ENCODE data around the gene POLK. TPM values are rescaled to one million over a fixed set of nuclear protein-coding genes. Genes with fewer than 3 reads are reported as not detected.
"Not testable (repeated sequence)": the region's sequence is repeated elsewhere in the genome, so short reads cannot be mapped to it uniquely, and the experiment has no call there.

Gene POLK
- total RNA-seq, 2 experiments from 2014 or later = 30.4 to 32.4 TPM

GRCh38 chr5:75491621-75492020 lies 20.1 kb upstream of the POLK start:
- peaks cover 12% of the 10 kb centered on the region for H3K9me3 Mint-ChIP-seq (ENCODE audit: low read depth)
- no peak for DNase-seq
- peaks cover 56% of the 10 kb centered on the region for H3K36me3 Mint-ChIP-seq
- no peak for ATAC-seq
- no peak overlapping the region for H3K4me3 Mint-ChIP-seq
- CTCF ChIA-PET = no interaction called here
- no peak overlapping the region for H3K27ac Mint-ChIP-seq
- H3K27me3 Mint-ChIP-seq = no peaks in the 10 kb centered on the region
- H3K4me1 Mint-ChIP-seq = peaks cover 4% of the 10 kb centered on the region

GRCh38 chr5:75496026-75496425 lies 15.7 kb upstream of the POLK start:
- no peaks in the 10 kb centered on the region for H3K4me1 Mint-ChIP-seq
- no peak for DNase-seq
- H3K9me3 Mint-ChIP-seq (ENCODE audit: low read depth) = peaks cover 3% of the 10 kb centered on the region
- H3K4me3 Mint-ChIP-seq = no peak overlapping the region
- no peaks in the 10 kb centered on the region for H3K27me3 Mint-ChIP-seq
- peaks cover 64% of the 10 kb centered on the region for H3K36me3 Mint-ChIP-seq
- no peak overlapping the region for H3K27ac Mint-ChIP-seq
- ATAC-seq = no peak
- CTCF ChIA-PET = no interaction called here

GRCh38 chr5:75498208-75498777 lies 13.4 kb upstream of the POLK start:
- Mint-ChIP-seq H3K36me3 (peaks cover 50% of the 10 kb centered on the region), H3K27ac (no peak overlapping the region), H3K4me1 (peaks cover 2% of the 10 kb centered on the region), H3K9me3 (ENCODE audit: low read depth) (no peaks in the 10 kb centered on the region), H3K4me3 (no peak overlapping the region), H3K27me3 (no peaks in the 10 kb centered on the region)
- CTCF ChIA-PET = no interaction called here
- ATAC-seq = no peak
- no peak for DNase-seq

GRCh38 chr5:75498875-75499274 lies 12.8 kb upstream of the POLK start:
- peaks cover 54% of the 10 kb centered on the region for H3K36me3 Mint-ChIP-seq
- H3K4me3 Mint-ChIP-seq; H3K9me3 Mint-ChIP-seq (ENCODE audit: low read depth); ATAC-seq; H3K27ac Mint-ChIP-seq; H3K4me1 Mint-ChIP-seq; CTCF ChIA-PET; DNase-seq; H3K27me3 Mint-ChIP-seq: not testable (repeated sequence)

GRCh38 chr5:75505112-75505511 lies 6.6 kb upstream of the POLK start:
- ATAC-seq; CTCF ChIA-PET; DNase-seq; H3K27me3 Mint-ChIP-seq; H3K9me3 Mint-ChIP-seq (ENCODE audit: low read depth); H3K4me3 Mint-ChIP-seq; H3K27ac Mint-ChIP-seq: not testable (repeated sequence)
- peaks cover 44% of the 10 kb centered on the region for H3K36me3 Mint-ChIP-seq
- peaks cover 28% of the 10 kb centered on the region for H3K4me1 Mint-ChIP-seq

- H3K27ac Mint-ChIP-seq = no peak overlapping the region
Observed at GRCh38 chr5:75507841-75508240, 3.9 kb upstream of the POLK start.

GRCh38 chr5:75509546-75509945 lies 2.1 kb upstream of the POLK start:
- H3K4me1 Mint-ChIP-seq = peaks cover 47% of the 10 kb centered on the region
- peaks cover 5% of the 10 kb centered on the region for H3K9me3 Mint-ChIP-seq (ENCODE audit: low read depth)
- H3K36me3 Mint-ChIP-seq = peaks cover 23% of the 10 kb centered on the region
- CTCF ChIA-PET = no interaction called here
- peak overlapping the region; percentile 98 for H3K4me3 Mint-ChIP-seq
- ATAC-seq (no peak), DNase-seq (no peak)
- H3K27ac Mint-ChIP-seq = peak overlapping the region; percentile 66
- H3K27me3 Mint-ChIP-seq = no peaks in the 10 kb centered on the region

More at GRCh38 chr5:75507841-75508240, 3.9 kb upstream of the POLK start:
- no peaks in the 10 kb centered on the region for H3K27me3 Mint-ChIP-seq
- peaks cover 35% of the 10 kb centered on the region for H3K4me1 Mint-ChIP-seq
- H3K4me3 Mint-ChIP-seq = no peak overlapping the region
- peaks cover 31% of the 10 kb centered on the region for H3K36me3 Mint-ChIP-seq
- ATAC-seq (no peak), DNase-seq (no peak)
- peaks cover 5% of the 10 kb centered on the region for H3K9me3 Mint-ChIP-seq (ENCODE audit: low read depth)
- CTCF ChIA-PET = no interaction called here

GRCh38 chr5:75509956-75510355 lies 1.7 kb upstream of the POLK start:
- CTCF ChIA-PET = no interaction called here
- Mint-ChIP-seq H3K27me3 (no peaks in the 10 kb centered on the region), H3K36me3 (peaks cover 21% of the 10 kb centered on the region), H3K27ac (peak overlapping the region; percentile 66), H3K9me3 (ENCODE audit: low read depth) (peaks cover 5% of the 10 kb centered on the region), H3K4me1 (peaks cover 45% of the 10 kb centered on the region), H3K4me3 (peak overlapping the region; percentile 98)
- DNase-seq (no peak), ATAC-seq (no peak)

- Mint-ChIP-seq H3K9me3 (ENCODE audit: low read depth) (peaks cover 5% of the 10 kb centered on the region), H3K27ac (peak overlapping the region; percentile 92), H3K27me3 (no peaks in the 10 kb centered on the region), H3K4me3 (peak overlapping the region; percentile 98), H3K4me1 (peaks cover 45% of the 10 kb centered on the region), H3K36me3 (peaks cover 20% of the 10 kb centered on the region)
- CTCF ChIA-PET = no interaction called here
- DNase-seq (no peak), ATAC-seq (no peak)
Observed at GRCh38 chr5:75510417-75510835, 1.3 kb upstream of the POLK start.

- DNase-seq = peak; percentile 66
Observed at GRCh38 chr5:75510836-75511434, 756 bp upstream of the POLK start.

GRCh38 chr5:75512383-75513074 lies 838 bp downstream of the POLK start:
- H3K4me3 Mint-ChIP-seq = peak overlapping the region; percentile 98
- peaks cover 46% of the 10 kb centered on the region for H3K4me1 Mint-ChIP-seq
- no peaks in the 10 kb centered on the region for H3K27me3 Mint-ChIP-seq
- CTCF ChIA-PET = interaction anchor here (0.9 to 1.5 kb wide), 5 partner anchors 12 to 744 kb away, joined by 3 to 7 read pairs (median 3); partner anchors contain the start of genes ANKRD31 and HMGCR
- DNase-seq (no peak), ATAC-seq (no peak)
- H3K36me3 Mint-ChIP-seq = peaks cover 24% of the 10 kb centered on the region
- H3K9me3 Mint-ChIP-seq (ENCODE audit: low read depth) = peaks cover under 1% of the 10 kb centered on the region
- peak overlapping the region; percentile 92 for H3K27ac Mint-ChIP-seq

More at GRCh38 chr5:75510836-75511434, 756 bp upstream of the POLK start:
- peaks cover 45% of the 10 kb centered on the region for H3K4me1 Mint-ChIP-seq
- peak overlapping the region; percentile 92 for H3K27ac Mint-ChIP-seq
- peaks cover 5% of the 10 kb centered on the region for H3K9me3 Mint-ChIP-seq (ENCODE audit: low read depth)
- CTCF ChIA-PET = interaction anchor here (1.2 to 1.5 kb wide), 2 partner anchors 274 to 746 kb away, joined by 3 to 7 read pairs; partner anchors contain the start of gene ANKRD31
- peaks cover 22% of the 10 kb centered on the region for H3K36me3 Mint-ChIP-seq
- H3K27me3 Mint-ChIP-seq = no peaks in the 10 kb centered on the region
- peak; percentile 52 for ATAC-seq
- H3K4me3 Mint-ChIP-seq = peak overlapping the region; percentile 98

GRCh38 chr5:75513841-75514240 lies 2.1 kb downstream of the POLK start:
- ATAC-seq = no peak
- Mint-ChIP-seq H3K36me3 (peaks cover 25% of the 10 kb centered on the region), H3K4me1 (peaks cover 42% of the 10 kb centered on the region), H3K4me3 (no peak overlapping the region), H3K27me3 (no peaks in the 10 kb centered on the region), H3K9me3 (ENCODE audit: low read depth) (no peaks in the 10 kb centered on the region), H3K27ac (no peak overlapping the region)
- DNase-seq = no peak
- CTCF ChIA-PET = no interaction called here

GRCh38 chr5:75514323-75514722 lies 2.6 kb downstream of the POLK start:
- no peak overlapping the region for H3K27ac Mint-ChIP-seq
- no peak for DNase-seq
- ATAC-seq = no peak
- peaks cover 28% of the 10 kb centered on the region for H3K36me3 Mint-ChIP-seq
- no peaks in the 10 kb centered on the region for H3K27me3 Mint-ChIP-seq
- peaks cover 3% of the 10 kb centered on the region for H3K9me3 Mint-ChIP-seq (ENCODE audit: low read depth)
- no peak overlapping the region for H3K4me3 Mint-ChIP-seq
- peaks cover 44% of the 10 kb centered on the region for H3K4me1 Mint-ChIP-seq
- CTCF ChIA-PET = no interaction called here

- CTCF ChIA-PET = no interaction called here
- H3K27ac Mint-ChIP-seq = no peak overlapping the region
- peaks cover 34% of the 10 kb centered on the region for H3K4me1 Mint-ChIP-seq
Observed at GRCh38 chr5:75519761-75520160, 8.1 kb downstream of the POLK start.

More at GRCh38 chr5:75519761-75520160, 8.1 kb downstream of the POLK start:
- Mint-ChIP-seq H3K9me3 (ENCODE audit: low read depth) (peaks cover 17% of the 10 kb centered on the region), H3K4me3 (no peak overlapping the region), H3K36me3 (peaks cover 59% of the 10 kb centered on the region), H3K27me3 (no peaks in the 10 kb centered on the region)
- ATAC-seq (no peak), DNase-seq (no peak)

All from activated CD8-positive, alpha-beta memory T cell treated with anti-CD3 and anti-CD28 coated beads, Interleukin-2, amount 10 ng/mL, durations not matched to agents 7 days and 5 days (primary cell).